HG03521 (cell line): ENCODE measurements around the gene NBEA.
A peak's percentile ranks its signal among the peaks of the same experiment; 100 is the strongest.
"Not testable (repeated sequence)": the region's sequence is repeated elsewhere in the genome, so short reads cannot be mapped to it uniquely, and the experiment has no call there.

ENCODE experiments used
- ATAC-seq: cut with Tn5 transposase; IDR thresholded peaks from one replicate; pipeline ENCODE4 v1.9.1; 2021; ENCODE audit warnings: mild to moderate bottlenecking, moderate library complexity; ENCODE audit not compliant: unreplicated experiment

Gene NBEA

GRCh38 chr13:35055705-35056104 is 113.6 kb downstream of the NBEA start:
- no peak for ATAC-seq

DNA sequence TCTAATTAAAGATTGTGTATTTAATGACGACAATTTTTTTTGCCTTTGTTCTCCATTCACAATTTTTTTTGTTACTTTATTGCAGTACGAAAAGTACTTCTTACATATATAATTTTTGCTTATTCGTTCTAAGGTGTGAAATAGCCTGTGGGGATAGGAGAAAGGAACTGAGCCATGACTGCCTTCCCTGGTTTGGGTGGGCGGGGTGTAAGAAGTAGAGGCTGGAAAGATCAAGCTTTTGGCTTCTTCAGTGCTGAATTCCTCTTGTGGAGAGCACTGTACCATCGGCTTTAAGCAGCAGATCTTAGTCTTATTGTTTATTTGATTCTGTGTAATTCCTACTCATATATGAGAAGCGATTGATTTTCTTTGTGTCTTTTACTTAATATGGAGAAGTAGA is 115.8 kb downstream of the NBEA start:
- no peak for ATAC-seq

GRCh38 chr13:35058585-35058984 is 116.5 kb downstream of the NBEA start:
- ATAC-seq = peak; percentile 70

DNA sequence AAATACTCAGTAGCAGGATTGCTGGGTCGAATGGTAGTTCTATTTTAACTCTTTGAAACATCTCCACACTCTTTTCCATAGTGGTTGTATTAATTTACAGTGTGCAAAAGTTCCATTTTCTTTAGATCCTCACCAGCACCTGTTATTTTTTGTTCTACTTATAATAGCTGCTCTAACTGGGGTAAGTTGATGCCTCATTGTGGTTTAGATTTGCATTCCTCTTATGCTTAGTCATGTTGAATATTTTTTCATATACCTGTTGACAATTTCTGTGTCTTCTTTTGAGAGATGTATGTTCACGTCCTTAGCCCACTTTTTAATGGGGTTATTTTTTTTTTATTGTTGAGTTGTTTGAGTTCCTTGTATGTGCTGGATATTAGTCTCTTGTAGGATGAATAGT is 144.6 kb downstream of the NBEA start:
- ATAC-seq = no peak

- no peak for ATAC-seq
Measured at GRCh38 chr13:35092251-35092650, 150.2 kb downstream of the NBEA start.

- ATAC-seq = no peak
Measured at GRCh38 chr13:35092751-35093150, 150.7 kb downstream of the NBEA start.

GRCh38 chr13:35093356-35093755 is 151.3 kb downstream of the NBEA start:
- ATAC-seq = no peak

DNA sequence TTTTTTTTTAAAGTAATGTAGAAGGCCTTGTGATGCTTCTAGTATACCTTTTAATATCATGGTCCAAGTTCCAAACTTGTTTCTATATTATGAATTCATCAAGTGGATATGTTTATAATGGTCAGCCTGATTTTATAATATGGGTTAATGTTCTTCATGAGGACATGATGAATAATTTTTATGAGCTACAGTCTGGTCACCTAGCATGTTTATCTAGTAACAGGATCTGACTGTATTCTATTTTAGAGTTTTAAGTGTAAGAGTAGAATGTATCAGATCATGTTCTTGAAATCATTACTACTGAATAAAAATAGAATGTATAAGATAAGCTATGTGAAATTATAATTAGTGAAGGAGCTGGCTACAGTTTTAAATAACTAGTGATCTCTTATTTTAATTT is 164.7 kb downstream of the NBEA start:
- not testable (repeated sequence) for ATAC-seq

DNA sequence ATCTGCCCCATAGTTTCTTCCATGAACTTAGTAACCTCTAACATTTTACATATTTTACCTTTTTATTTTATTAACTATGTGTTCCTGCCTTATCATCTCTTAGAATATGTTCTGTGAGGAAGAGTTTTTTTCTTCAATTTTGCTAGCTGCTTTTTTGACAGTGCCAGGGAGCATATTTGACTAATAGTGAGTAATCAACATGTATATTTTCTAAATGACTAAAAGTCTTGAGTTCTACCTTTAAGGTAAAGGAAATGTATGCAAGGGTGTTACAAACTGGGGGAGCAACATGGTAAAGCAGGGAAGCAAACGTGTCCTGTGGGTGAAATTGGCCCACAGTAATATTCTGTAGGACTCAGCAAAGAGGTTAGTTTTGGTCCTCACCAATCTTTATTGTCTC is 165.5 kb downstream of the NBEA start:
- ATAC-seq = no peak

- not testable (repeated sequence) for ATAC-seq
Measured at GRCh38 chr13:35113612-35114011, 171.5 kb downstream of the NBEA start.

DNA sequence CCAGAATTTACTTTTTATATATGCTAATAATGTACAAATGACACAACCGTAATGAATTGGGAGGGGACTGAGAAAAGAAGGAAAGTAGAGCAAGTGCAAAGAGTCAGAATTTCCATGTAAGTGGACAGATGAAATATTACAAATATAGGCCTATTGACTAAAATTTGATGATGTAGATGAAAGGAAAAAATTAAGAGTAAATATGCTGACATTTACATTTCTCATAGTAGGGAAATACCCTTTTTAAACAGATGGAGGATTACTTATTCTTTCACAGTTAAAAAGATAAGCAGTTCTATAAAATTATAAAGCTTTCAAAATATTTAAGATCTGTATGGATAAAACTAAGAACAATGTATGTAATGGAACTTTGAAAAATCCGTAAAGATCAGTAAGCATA is 185.4 kb downstream of the NBEA start:
- no peak for ATAC-seq

DNA sequence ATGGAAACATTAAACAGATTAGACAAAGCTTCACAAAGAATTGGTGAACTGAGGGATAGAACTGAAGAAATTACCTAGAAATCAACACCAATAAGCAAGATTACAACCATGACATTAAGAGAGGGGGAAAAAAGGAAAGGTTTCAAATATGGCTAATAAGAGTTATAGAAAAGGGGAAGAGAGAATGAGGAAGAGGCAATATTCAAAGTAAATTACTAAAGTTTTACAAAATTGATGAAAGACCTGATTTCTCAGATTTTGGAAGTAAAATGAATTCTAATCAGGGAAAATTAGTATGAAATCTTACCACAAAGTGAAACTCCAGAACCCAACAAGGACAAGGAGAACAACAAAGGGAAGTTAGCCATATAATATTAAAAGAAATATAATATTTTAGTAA is 187.4 kb downstream of the NBEA start:
- ATAC-seq = no peak

DNA sequence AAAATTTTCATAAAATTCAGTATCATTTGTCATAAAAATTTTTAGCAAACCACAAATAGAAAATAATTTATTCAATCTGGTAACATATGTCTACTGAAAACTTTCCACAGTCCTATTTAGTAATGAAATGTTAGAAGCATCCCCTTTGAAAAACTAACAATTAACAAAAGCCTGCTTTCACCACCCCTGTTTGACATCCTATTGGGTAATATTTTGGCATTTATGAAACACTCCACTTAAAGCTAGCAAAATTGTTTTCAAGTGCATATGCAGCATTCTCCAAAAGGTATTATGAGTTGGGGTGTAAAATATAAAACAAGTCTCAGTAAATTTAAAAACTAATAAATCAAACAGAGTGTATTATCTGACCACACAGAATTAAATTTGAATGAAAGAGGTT is 189.4 kb downstream of the NBEA start:
- no peak for ATAC-seq

DNA sequence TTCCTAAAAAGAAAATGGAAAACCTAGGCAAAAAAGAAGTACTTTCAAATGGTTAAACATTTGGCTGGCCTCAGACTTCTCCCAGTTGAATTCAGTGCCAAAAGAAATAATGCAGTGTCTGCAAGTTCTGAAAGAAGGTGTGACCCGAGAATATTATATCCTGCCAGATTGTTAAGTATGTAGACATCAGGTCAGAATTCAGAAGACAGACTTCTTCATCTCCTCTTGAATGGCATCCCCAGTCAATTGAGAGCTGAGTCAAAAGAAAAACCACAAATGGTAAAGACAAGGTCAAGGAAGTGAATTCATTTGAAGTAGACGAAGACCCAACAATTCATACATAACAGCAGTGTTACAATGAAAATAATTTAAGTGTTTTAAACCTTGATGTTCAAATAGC is 194.5 kb downstream of the NBEA start:
- ATAC-seq = no peak

GRCh38 chr13:35139591-35139990 is 197.5 kb downstream of the NBEA start:
- ATAC-seq = no peak

GRCh38 chr13:35140321-35140720 is 198.3 kb downstream of the NBEA start:
- ATAC-seq = no peak

- ATAC-seq = no peak
Measured at GRCh38 chr13:35140831-35141230, 198.8 kb downstream of the NBEA start.

DNA sequence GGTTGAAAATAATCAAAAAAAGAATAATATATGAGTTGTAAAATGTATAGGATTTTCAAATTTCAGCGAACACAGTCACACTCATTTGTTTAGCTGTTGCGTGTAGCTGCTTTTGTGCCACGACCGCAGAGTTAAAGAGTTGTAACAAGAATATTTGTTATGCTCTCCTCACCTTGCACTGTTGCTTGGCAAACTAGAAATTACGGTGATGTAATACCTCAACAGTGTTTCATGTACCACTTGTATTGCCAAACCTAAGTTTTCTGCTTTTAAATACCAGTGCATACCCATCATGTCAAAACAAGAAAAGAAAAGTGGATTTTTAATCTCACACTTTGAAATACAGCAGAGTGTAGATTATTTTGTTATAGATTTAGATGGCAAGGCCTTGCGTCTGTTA is 201.1 kb downstream of the NBEA start:
- no peak for ATAC-seq

DNA sequence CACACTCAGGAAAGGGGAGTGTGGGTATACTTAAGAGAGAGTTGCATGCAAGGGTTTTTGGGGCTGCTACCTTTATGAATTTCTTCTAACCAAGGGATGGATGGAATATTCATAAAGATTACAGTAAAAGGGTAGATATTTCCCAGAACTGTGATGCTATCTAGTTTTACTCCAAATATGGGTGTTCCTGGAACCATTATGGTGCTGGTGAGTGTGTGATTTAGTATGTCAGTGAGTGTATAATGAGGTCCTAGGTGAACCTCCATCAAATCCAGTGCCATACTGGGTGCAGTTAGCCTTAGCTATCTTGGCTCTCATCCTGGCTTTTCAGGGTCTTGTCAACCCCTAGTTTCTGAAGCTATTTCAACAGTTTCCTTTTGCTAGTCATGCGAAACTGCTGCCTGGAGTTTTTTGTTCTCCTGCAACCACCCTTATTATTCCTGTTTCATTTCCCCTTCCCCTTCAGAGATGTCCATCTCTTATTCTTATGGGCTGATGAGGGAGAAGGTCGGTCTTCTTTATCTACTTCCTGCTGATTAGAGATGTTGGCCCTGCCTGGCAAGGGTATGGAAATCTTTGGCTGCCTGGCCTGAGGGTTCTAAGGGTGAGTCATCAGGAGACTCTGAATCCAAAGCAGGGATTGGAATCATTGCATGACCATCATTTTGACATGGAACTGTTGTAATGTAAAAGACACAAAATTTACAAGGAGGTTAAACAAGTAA is 202.3 kb downstream of the NBEA start:
- no peak for ATAC-seq

DNA sequence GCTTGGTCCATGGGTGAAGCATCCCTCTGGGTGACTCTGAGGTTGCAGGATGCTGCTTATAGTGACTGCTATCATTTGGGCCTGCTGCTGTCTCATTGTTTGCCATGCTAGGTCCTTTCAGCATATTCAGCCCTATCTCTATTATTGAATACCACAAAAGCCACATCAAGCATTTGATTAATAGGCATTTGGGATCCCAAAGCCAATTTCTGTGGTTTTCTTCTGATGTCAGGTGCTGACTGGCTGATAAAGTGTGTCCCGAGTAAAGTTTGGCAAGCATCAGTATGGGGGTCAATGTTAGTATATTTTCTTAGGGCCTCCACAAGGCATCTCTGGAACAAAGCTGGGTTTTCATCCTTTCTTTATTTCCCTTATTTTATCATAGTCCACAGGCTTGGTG is 204.6 kb downstream of the NBEA start:
- no peak for ATAC-seq

- peak; percentile 67 for ATAC-seq
Measured at GRCh38 chr13:35157143-35157755, 215.2 kb downstream of the NBEA start.

- no peak for ATAC-seq
Measured at GRCh38 chr13:35159041-35159440, 217.0 kb downstream of the NBEA start.

- ATAC-seq = no peak
Measured at GRCh38 chr13:35160896-35161295, 218.8 kb downstream of the NBEA start.
